ENCODE results near the gene ELOVL2. TPM values are rescaled to one million over a fixed set of nuclear protein-coding genes. Genes with fewer than 3 reads are reported as not detected.
"Not testable (repeated sequence)": the region's sequence is repeated elsewhere in the genome, so short reads cannot be mapped to it uniquely, and the experiment has no call there.

The ELOVL2 gene, protein sequence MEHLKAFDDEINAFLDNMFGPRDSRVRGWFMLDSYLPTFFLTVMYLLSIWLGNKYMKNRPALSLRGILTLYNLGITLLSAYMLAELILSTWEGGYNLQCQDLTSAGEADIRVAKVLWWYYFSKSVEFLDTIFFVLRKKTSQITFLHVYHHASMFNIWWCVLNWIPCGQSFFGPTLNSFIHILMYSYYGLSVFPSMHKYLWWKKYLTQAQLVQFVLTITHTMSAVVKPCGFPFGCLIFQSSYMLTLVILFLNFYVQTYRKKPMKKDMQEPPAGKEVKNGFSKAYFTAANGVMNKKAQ
- total RNA-seq, result under 1 TPM in 3 of 4 donors, not detected in 1; 0.40 to 0.87 (median 0.62) TPM

DNA sequence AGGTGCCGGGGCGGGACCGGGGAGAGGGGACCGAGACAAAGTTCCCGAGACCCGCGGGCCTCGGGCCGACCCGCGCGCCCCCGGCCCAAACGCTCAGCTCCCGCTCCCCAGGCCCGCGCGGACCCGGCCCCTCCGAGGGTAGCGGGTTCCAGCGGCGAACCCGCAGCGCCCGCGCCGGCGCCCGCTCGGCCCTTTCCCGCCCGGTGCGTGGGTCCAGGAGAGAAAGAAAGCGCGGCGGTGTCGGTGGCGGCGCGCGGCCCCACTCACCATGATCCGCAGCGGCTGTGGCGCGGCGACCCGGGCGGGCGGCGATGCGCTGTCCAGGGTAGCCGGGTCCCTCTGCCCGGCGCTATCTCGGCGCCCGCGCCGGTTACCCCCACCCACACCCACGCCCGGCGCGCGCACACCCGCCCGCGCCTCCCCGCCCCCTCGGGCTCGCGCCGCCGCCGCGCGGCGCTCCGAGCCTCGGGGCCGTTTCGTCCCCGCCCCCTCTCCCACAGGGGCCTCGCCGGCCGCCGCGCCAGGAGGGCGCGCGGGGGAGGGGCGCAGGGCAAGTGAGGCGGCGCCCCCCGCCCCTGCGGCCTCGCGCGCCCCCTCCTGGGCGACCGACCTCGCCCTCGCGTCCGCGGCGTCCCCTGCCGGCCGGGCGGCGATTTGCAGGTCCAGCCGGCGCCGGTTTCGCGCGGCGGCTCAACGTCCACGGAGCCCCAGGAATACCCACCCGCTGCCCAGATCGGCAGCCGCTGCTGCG is at the start of gene ELOVL2:
Gene ELOVL2 (minus strand): TSS at position 345 of the 751 bp plus-strand sequence. CDS start 75 bp downstream, at position 270.
- H3K36me3 ChIP-seq, result no peaks in the 10 kb centered on the region
- peaks cover 0 to 15% (median 3%) of the 10 kb centered on the region in 3 donors for H3K4me1 ChIP-seq
- peaks cover 92% of the 10 kb centered on the region for H3K27me3 ChIP-seq
- peaks cover 0 to 7% (median 0%) of the 10 kb centered on the region in 3 donors for H3K9me3 ChIP-seq
- TF ChIP-seq, protein P1, sequence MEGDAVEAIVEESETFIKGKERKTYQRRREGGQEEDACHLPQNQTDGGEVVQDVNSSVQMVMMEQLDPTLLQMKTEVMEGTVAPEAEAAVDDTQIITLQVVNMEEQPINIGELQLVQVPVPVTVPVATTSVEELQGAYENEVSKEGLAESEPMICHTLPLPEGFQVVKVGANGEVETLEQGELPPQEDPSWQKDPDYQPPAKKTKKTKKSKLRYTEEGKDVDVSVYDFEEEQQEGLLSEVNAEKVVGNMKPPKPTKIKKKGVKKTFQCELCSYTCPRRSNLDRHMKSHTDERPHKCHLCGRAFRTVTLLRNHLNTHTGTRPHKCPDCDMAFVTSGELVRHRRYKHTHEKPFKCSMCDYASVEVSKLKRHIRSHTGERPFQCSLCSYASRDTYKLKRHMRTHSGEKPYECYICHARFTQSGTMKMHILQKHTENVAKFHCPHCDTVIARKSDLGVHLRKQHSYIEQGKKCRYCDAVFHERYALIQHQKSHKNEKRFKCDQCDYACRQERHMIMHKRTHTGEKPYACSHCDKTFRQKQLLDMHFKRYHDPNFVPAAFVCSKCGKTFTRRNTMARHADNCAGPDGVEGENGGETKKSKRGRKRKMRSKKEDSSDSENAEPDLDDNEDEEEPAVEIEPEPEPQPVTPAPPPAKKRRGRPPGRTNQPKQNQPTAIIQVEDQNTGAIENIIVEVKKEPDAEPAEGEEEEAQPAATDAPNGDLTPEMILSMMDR (IDR thresholded peaks at IDR 0.05), result peak in 3 of 4 experiments; percentile 29 to 41 (median 35)
- no peak for TF ChIP-seq POLR2AphosphoS5 (IDR thresholded peaks at IDR 0.05)
- peak; percentile 78 for ATAC-seq
- 0% methylated on average over 1 of the region's 124 CpGs; no CpG with 5 or more reads in 1 of the 2 donors for WGBS, 2 donors (ENCODE audit: low coverage in 1 of 2)
- peak within 1 kb of the TSS; percentile 17 to 62 for H3K4me3 ChIP-seq
- no peak within 1 kb of the TSS for H3K27ac ChIP-seq

DNA sequence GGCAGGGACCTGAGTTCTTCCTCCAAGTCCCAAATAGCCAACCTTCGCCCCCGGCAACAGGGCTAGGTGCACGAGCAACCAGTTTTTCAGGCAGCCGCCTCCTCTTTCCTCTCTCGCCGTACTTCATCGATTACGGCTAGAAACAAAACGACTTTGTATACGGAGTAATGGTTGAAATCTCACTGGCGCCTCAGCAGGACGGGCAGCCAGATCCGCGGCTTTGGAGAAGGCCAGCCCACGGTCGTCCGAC is 49.2 kb upstream of the ELOVL2 start:
- H3K9me3 ChIP-seq, result no peaks in the 10 kb centered on the region
- peak overlapping the region; percentile 94 to 100 (median 98) for H3K27ac ChIP-seq
- no peaks in the 10 kb centered on the region for H3K36me3 ChIP-seq
- peaks cover 0 to 28% (median 9%) of the 10 kb centered on the region in 3 donors for H3K4me1 ChIP-seq
- TF ChIP-seq POLR2A (IDR thresholded peaks at IDR 0.05), result no peak
- TF ChIP-seq EP300 (IDR thresholded peaks at IDR 0.05), result no peak
- WGBS, 2 donors (ENCODE audit: low coverage in 1 of 2), result 0% methylated on average over 5 of the region's 17 CpGs; no CpG with 5 or more reads in 1 of the 2 donors
- H3K4me3 ChIP-seq, result peak overlapping the region; percentile 90 to 99
- H3K27me3 ChIP-seq, result no peaks in the 10 kb centered on the region
- peak; percentile 18 for ATAC-seq

DNA sequence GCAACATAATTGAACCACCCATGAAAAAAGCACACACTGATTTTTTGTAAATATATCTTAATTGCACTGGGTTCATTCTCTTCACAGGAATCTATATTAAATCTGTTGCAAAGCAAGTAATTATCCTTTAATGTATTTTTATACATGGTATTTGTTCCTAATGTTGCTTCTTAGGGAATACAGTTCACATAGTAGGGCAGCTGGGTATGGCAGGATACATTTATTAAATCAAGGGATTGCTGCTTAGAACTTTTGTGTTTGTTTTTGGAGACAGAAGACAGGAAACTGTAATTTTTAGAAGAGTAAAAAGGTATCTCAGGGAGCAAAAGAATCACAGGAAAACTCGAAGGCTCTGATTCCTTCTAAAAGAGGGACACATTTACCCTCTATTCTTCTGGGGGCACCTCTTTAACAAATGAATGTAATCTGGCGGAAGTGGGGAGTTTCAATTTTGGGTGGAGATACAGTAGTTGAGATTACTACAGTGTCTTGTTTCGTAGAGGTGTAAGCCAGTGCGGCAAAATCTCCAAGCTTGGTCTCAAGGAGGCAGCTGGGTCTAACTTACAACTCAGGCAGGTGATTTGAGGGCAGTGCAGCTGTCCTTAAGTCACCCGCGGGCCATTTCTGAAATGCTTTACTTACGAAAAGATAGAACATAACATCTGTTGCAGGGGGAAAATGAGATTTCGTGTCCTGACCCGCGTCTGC is 48.7 kb upstream of the ELOVL2 start:
- Histone ChIP-seq H3K27ac (peak overlapping the region; percentile 94 to 100 (median 98)), H3K4me1 (peaks cover 0 to 28% (median 9%) of the 10 kb centered on the region in 3 donors), H3K36me3 (no peaks in the 10 kb centered on the region), H3K9me3 (no peaks in the 10 kb centered on the region), H3K4me3 (peak overlapping the region; percentile 90 to 99), H3K27me3 (no peaks in the 10 kb centered on the region)
- peak; percentile 15 for ATAC-seq
- TF ChIP-seq, protein P1 (IDR thresholded peaks at IDR 0.05), result no peak
- TF ChIP-seq EP300 (IDR thresholded peaks at IDR 0.05) (no peak), POLR2AphosphoS5 (IDR thresholded peaks at IDR 0.05) (no peak)
- WGBS, 2 donors (ENCODE audit: low coverage in 1 of 2), result 1 to 2% methylated on average over 7 to 10 of the region's 10 CpGs

DNA sequence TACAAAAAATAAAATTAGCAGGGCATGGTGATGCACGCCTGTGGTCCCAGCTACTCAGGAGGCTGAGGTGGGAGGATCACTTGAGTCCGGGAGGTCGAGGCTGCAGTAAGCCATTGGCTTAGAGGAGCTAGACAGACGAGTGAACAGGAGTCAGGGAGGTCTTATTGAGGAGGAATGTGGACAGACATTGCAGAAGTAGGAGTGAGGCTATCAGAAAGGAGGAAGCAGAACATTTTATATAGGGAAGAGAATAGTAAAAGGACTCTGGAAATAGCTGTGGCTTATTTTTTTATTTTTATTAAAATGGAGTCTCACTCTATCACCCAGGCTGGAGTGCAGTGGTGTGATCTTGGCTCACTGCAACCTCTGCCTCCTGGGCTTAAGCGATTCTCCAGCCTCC is 47.0 kb upstream of the ELOVL2 start:
- not testable (repeated sequence) for H3K4me3 ChIP-seq, H3K27ac ChIP-seq, H3K36me3 ChIP-seq, H3K9me3 ChIP-seq, ATAC-seq, H3K27me3 ChIP-seq
- WGBS, 2 donors (ENCODE audit: low coverage in 1 of 2), result 89 to 92% methylated on average over 5 of the region's 5 CpGs
- peaks cover 0 to 26% (median 9%) of the 10 kb centered on the region in 3 donors for H3K4me1 ChIP-seq

DNA sequence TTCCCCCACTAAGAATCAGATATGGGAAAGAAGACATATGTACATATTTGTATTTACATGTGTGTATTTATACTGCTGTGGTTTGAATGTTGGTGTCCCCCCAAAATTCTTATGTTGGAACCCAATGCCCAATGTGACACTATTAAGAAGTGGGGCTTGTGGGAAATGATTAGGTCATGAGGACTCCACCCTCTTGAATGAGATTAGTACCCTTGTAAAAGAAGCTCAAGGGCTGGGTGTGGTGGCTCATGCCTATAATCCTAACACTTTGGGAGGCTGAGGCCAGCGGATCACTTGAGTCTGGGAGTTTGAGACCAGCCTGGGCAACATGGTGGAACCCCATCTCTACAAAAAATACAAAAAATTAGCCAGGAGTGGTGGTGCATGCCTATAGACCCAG is 45.6 kb upstream of the ELOVL2 start:
- H3K4me1 ChIP-seq, result peaks cover 0 to 11% (median 0%) of the 10 kb centered on the region in 3 donors
- H3K4me3 ChIP-seq, result no peak overlapping the region
- no peak for ATAC-seq
- no peaks in the 10 kb centered on the region for H3K36me3 ChIP-seq
- H3K9me3 ChIP-seq, result no peaks in the 10 kb centered on the region
- H3K27ac ChIP-seq, result no peak overlapping the region
- TF ChIP-seq, protein P1 (IDR thresholded peaks at IDR 0.05), result no peak
- TF ChIP-seq POLR2A (IDR thresholded peaks at IDR 0.05) (no peak), POLR2AphosphoS5 (IDR thresholded peaks at IDR 0.05) (no peak), EP300 (IDR thresholded peaks at IDR 0.05) (no peak)
- no peaks in the 10 kb centered on the region for H3K27me3 ChIP-seq
- 80% methylated on average over 1 of the region's 1 CpG; no CpG with 5 or more reads in 1 of the 2 donors for WGBS, 2 donors (ENCODE audit: low coverage in 1 of 2)

DNA sequence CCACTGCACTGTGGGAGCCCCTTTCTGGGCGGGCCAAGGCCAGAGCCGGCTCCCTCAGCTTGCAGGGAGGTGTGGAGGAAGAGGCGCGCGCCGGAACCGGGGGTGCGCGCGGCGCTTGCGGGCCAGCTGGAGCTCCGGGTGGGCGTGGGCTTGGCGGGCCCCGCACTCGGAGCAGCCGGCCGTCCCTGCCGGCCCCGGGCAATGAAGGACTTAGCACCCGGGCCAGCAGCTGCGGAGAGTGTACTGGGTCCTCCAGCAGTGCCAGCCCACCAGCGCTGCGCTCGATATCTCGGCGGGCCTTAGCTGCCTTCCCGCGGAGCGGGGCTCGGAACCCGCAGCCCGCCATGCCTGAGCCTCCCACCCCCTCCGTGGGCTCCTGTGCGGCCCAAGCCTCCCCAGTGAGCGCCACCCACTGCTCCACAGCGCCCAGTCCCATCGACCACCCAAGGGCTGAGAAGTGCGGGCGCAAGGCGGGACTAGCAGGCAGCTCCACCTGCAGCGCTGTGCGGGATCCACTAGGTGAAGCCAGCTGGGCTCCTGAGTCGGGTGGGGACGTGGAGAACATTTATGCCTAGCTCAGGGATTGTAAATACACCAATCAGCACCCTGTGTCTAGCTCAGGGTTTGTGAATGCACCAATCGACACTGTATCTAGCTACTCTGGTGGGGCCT is 43.2 kb upstream of the ELOVL2 start:
- ATAC-seq, H3K9me3 ChIP-seq, H3K36me3 ChIP-seq, H3K27ac ChIP-seq, H3K4me1 ChIP-seq, H3K4me3 ChIP-seq, H3K27me3 ChIP-seq: not testable (repeated sequence)
- WGBS, 2 donors (ENCODE audit: low coverage in 1 of 2), result 80% methylated on average over 1 of the region's 47 CpGs; no CpG with 5 or more reads in 1 of the 2 donors
